ENCODE measurements around the gene IFNA6. TPM values are rescaled to one million over a fixed set of nuclear protein-coding genes. Genes with fewer than 3 reads are reported as not detected.

The IFNA6 gene
- total RNA-seq, 4 donors from 2014 or later = not detected

DNA sequence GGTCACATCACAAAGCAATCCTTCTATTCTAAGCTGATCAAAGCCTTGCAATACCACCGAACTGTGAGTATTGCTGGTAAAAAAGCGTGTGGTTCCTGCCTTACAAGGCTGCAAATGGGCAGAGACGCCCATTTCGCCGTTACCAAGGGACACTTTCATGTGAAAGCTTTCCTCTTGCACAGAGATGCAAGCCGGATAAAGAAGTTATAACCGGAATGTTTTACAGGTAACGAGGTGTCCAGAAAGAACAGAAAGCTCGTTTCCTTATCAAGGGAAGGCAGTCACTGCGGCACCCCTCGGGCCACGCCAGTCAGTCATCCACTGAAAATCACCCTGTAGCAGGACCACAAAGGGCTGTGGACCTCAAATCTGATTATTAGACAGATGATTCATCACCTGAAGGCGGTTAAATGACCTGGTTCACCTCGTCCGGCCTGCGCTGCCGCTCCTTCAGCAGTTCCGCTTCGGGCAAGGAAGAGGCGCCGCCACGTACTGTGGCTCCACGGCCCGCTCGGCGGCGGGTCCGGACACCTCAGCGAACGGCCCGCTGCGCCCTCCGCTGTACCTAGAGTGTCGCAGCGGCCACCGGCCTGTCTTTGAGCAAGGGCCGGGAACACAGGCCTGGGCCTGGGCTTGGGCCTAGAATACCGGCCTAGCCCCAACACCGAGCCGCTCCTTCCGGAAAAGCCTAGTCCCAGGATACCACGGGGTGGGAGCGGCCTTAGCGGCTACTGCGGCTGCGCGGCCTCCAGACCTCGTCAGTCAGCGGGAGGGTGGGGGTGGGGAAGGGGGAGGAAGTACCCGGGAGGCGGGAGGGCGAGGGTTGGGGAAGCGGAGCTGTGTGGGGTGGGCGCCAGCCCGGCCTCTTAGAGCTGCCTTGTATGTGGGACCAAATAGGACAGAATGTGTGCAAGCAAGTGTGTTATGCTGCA, 15.7 kb downstream of the IFNA6 start, which contains the start of gene KLHL9:
Gene KLHL9 (minus strand): TSS at position 704 of the 932 bp plus-strand sequence. CDS start 545 bp downstream, at position 159.
- peak in 2 of 4 donors; percentile 20 to 70 for TF ChIP-seq POLR2A (IDR thresholded peaks at IDR 0.05)
- TF ChIP-seq, protein P1, sequence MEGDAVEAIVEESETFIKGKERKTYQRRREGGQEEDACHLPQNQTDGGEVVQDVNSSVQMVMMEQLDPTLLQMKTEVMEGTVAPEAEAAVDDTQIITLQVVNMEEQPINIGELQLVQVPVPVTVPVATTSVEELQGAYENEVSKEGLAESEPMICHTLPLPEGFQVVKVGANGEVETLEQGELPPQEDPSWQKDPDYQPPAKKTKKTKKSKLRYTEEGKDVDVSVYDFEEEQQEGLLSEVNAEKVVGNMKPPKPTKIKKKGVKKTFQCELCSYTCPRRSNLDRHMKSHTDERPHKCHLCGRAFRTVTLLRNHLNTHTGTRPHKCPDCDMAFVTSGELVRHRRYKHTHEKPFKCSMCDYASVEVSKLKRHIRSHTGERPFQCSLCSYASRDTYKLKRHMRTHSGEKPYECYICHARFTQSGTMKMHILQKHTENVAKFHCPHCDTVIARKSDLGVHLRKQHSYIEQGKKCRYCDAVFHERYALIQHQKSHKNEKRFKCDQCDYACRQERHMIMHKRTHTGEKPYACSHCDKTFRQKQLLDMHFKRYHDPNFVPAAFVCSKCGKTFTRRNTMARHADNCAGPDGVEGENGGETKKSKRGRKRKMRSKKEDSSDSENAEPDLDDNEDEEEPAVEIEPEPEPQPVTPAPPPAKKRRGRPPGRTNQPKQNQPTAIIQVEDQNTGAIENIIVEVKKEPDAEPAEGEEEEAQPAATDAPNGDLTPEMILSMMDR (IDR thresholded peaks at IDR 0.05) = peak in 1 of 6 experiments; percentile 8
- WGBS, 2 donors = 1 to 2% methylated on average over 11 to 39 of the region's 55 CpGs
- Histone ChIP-seq H3K27me3 (no peaks in the 10 kb centered on the region), H3K9me3 (no peaks in the 10 kb centered on the region), H3K4me1 (peaks cover 13 to 52% (median 32%) of the 10 kb centered on the region in 3 donors), H3K4me3 (peak within 1 kb of the TSS; percentile 67 to 92 (median 71)), H3K27ac (peak within 1 kb of the TSS; percentile 93 to 97 (median 95)), H3K36me3 (no peaks in the 10 kb centered on the region)
- intact Hi-C loops (cut with DNase I) = no loop called here
- peak; percentile 41 for DNase-seq

DNA sequence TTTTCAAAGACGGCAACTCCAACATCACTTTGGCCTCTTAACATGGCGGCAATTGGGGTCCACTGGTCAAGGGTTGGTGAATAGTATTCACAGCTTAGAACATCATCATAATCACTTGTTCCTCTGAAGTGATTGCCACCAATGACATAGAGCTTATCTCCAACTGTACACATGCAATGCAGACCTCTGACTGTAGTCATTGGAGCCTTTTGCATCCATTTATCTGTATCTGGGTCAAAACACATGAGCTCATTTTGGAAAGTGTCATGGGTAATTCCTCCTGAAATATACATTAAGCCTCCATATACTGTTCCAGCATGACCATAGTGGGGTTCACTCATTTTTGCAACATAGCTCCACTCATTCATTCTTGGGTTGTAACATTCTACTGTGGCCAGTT, 17.5 kb downstream of the IFNA6 start:
- no peaks in the 10 kb centered on the region for H3K36me3 ChIP-seq
- intact Hi-C loops (cut with DNase I) = no loop called here
- WGBS, 2 donors = 84 to 100% methylated on average over 2 of the region's 2 CpGs
- no peak for DNase-seq
- H3K4me1 ChIP-seq = peaks cover 13 to 70% (median 32%) of the 10 kb centered on the region in 3 donors
- H3K27me3 ChIP-seq = no peaks in the 10 kb centered on the region
- H3K4me3 ChIP-seq = peak overlapping the region in 2 of 4 donors; percentile 71 to 92
- TF ChIP-seq POLR2A (IDR thresholded peaks at IDR 0.05) = no peak
- TF ChIP-seq, protein P1 (IDR thresholded peaks at IDR 0.05) = no peak
- no peaks in the 10 kb centered on the region for H3K9me3 ChIP-seq
- H3K27ac ChIP-seq = no peak overlapping the region

DNA sequence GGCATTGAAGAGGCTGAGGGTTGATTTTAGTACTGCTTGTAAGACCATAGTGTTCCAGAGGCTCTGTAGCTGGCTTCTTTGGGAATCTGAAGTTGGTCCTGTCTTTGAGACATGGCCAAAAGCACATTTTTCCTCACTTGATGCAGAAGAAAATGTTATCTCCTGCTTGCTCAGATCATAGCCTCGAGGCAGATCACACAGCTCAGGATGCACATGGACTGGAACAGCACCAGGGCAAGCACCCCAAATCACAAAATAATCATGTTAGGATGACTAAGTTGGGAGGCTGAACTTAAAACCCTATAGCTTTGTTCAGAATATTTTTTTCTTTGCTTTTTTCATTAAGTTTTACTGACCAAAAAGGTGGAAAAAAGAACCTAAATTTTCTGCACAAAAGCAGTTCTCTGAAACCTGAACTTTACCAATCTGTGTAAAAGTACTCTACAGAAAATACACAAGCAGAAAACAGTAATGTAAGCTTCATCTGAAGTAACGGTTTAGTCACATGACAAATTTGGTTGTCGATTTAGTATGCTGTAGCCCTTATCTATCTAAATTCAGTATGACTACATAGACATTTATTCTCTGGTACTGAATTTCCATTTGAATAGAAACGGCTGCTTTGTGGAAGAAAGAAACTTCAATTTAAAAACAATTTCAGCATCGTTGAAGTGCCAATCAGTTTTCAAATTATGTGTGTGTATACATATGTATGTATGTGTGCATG, 18.8 kb downstream of the IFNA6 start:
- peaks cover 13 to 84% (median 32%) of the 10 kb centered on the region in 3 donors for H3K4me1 ChIP-seq
- DNase-seq = no peak
- H3K27ac ChIP-seq = no peak overlapping the region
- TF ChIP-seq, protein P1 (IDR thresholded peaks at IDR 0.05) = no peak
- no peak for TF ChIP-seq POLR2A (IDR thresholded peaks at IDR 0.05)
- H3K4me3 ChIP-seq = peak overlapping the region in 1 of 4 donors; percentile 24
- H3K36me3 ChIP-seq = no peaks in the 10 kb centered on the region
- H3K9me3 ChIP-seq = no peaks in the 10 kb centered on the region
- H3K27me3 ChIP-seq = no peaks in the 10 kb centered on the region
- intact Hi-C loops (cut with DNase I) = no loop called here
- 30 to 51% methylated on average over 5 of the region's 5 CpGs for WGBS, 2 donors

DNA sequence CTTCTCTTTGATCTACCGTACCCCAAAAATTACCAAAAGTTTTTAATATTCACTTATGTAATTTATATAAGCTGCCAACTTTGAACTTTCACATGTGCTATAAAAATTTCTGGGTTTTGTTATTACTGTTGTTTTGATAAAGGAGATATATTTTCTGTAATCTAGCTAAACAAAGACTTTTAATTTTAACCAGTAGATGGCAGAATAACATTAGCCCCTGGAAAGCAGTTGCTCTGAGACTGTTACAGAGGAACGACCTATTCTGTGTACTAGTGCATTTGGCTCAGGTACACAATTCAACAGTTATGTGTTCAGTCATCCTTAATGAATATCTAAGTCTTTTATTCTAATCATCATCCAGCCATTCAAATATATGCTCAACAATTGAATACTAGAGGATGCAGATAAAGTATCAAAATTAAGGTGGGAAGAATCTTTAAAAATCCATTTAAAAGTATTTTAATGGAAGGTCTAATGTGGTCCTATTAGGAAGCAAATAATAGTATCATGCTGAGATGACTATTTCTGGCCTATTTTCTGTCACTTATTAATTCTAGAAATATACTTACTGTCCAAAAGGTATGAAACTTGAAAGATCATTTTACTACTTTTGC, 24.1 kb downstream of the IFNA6 start:
- Histone ChIP-seq H3K27me3 (no peaks in the 10 kb centered on the region), H3K9me3 (no peaks in the 10 kb centered on the region), H3K27ac (no peak overlapping the region), H3K36me3 (peaks cover 0 to 40% (median 0%) of the 10 kb centered on the region in 3 donors), H3K4me3 (no peak overlapping the region), H3K4me1 (peaks cover 4 to 50% (median 14%) of the 10 kb centered on the region in 3 donors)
- TF ChIP-seq, protein P1 (IDR thresholded peaks at IDR 0.05) = peak; percentile 33 to 71 (median 59)
- no peak for TF ChIP-seq POLR2A (IDR thresholded peaks at IDR 0.05)
- intact Hi-C loops (cut with DNase I) = loop anchor here (10.0 kb wide), 1 partner anchor 468 kb away; no protein-coding TSS in a partner anchor
- 23 to 27% methylated on average over 2 of the region's 2 CpGs for WGBS, 2 donors
- DNase-seq = no peak
